Stimulated activated CD4-positive, alpha-beta T cell treated with anti-CD3 and anti-CD28 coated beads, TNF-alpha, amount 100 ng/mL, for 1 hour (primary cell): ENCODE data around the gene C19orf44.

Experiments
- DNase-seq, 3 donors: peaks; one replicate each; pipeline ENCODE4 v3.0.0-alpha.2; 2020; ENCODE audit warnings: low read depth in 3 of 3, low spot score in 1 of 3

C19orf44 gene

DNA sequence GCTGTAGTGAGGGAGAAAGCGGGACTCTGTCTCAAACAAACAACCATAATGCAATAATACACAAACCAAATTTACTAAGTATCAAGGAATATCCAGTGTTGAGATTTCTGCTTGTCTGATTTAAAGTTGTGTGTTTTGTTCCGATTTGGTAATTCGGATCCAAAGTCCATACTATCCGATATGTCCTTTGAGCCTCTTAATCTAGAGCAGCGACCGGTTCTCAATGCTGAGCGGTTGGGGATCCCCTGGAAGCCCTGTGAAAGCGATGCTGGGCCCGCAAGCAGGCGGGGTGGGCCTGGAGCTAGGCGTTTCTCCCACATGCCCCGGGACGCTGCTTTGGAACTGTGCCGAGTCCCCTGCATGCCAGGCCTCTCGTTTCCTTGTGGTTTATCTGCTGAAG is 20.2 kb downstream of the C19orf44 start:
- no peak for DNase-seq

DNA sequence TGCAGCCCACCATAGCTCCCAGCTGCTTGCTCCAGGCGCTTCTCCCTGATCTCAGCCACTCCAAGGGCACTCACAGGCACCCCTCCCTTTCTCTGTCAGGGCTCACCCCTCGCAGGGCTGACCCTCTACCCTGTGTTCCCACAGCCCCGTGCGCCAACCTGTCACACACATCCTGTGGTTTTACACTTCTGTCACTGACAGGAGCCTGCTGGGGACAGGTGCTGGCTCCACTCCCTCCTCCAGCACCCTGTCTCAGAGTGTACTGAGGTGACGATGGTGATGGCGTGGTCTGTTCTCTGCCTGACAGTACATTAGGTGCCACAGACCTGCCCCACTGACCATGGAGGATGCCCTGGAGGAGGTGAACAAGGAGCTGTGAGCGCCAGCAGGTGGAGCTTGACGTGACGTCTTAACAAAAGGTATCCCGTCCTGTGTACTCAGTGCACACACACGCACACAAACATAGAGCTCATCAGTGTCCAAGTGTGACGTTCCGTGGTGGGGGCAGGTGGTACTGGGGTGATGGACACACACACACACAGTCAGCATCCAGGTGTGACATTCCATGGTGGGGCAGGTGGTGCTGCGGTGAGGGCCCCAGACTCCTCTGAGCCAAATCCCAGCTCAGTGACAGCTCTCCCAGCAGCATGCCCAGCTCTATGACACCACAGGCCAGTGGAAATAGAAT is 20.9 kb downstream of the C19orf44 start:
- no peak for DNase-seq

DNA sequence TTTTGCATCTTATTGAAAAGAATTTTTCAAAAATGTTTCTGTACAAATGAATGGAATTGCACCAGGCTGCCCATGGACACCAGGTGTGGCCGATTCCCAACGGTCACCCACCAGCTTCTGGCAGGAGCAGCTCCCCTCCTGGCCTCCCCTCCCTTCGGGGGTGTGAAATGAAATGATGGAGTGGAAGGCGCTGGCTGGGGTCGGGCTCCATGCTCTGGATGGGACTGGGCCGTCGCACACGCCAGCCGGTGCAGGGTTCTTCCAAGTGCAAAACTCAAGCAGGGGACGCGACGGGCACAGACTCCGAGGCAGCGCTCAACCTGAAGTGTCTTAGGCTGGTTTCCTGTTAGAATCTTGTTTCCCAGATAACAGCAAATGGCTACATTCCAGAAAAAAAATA is 21.9 kb downstream of the C19orf44 start:
- no peak for DNase-seq

DNA sequence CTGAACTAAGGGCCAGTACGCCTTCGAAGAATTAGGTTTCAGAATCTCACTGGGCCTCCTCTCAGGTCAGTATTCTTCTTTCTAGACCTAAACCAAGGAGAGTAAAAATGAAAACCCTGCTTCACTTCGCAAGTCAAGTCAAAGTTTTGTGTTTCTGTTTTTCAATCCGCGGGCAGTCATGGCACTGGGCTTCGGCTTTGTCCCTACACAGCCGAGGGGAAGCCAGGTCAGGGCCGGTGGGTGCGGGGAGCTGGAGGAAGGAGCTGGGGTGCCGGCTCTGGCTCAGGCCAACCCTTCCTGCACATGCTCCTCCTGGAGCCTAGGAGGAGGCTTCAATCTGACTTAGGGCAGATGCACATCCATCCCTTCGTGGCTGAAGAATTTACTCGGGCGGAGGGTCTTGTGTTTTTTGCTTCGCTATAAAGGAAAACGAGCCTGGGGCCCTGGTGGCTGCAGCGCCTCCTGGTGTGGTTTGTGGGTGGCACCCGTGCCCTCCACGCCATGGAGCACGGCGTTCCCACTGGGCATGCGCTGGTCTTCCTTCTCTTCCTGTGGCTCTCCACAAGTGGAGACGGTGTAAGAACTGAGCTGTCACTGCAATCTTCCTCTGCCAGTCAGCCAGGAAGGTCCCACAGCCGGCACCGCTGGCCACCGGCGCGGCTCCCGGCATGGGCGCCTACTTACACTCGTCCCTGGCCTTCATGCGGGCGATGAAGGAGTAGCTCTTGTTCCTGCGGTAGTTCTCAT is 22.5 kb downstream of the C19orf44 start:
- DNase-seq, result no peak

DNA sequence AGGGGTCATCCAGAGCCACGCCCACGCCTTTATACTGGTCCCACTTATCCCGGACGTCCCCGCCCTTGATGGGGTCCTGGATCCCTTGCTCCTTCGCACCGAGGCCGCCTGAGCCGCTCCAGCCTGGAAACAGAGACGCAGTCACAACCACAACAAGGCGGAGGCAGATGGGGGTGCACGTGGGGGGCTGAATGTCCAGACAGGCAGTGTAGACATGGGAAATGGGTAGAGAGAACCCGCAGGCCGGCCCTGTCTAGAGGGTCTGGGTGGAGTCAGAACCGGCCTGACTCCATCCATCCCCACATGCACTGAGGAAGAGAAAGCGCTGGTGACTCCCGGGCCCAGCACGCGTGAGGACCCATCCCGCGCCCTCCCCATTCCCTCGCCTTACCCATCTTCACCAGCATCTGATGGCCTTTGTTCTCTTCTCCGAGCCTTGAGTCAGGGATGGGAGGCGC is 23.1 kb downstream of the C19orf44 start:
- DNase-seq, result no peak

DNA sequence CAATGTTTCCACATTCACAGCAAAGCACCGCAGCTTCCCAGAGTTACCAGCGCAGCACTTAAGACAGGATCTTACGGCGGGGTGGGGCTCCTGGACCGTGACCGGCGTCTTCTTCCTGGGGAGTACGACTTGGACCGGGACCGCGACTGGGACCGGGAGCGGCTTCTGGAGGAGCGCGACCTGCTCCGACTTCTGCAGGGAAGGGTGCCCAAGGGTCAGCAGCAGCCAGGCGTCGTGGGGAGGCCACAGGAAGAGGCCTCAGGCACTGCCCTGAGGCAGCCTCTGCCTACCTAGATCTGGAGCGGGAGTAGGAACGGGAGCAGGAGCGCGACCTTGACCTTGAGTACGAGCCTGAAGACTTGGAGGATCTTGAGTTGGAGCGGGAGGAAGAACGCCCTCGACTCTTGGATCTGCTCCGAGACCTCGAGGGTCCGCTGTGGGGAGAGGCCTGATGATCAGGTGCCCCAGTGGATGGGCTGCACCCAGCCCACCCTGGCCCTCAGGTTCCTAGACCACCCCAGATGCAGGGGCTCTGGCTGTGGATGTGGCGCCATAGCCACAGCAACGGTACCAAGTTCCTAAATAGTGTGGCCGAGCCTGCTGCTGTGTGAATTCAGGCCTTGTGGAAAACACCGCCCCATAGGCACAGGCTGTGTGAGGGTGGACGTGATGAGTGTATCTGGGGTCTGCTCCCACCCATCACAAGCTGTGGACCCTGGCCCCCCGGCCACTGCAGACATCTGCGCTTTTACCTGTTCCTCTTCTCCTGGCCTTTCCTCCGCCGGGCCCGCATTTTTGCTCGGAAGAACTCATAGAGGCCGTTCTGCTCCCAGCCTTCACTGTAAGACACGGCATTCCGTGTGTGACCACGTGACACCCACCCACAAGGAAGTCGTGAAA is 24.1 kb downstream of the C19orf44 start:
- DNase-seq, result no peak

DNA sequence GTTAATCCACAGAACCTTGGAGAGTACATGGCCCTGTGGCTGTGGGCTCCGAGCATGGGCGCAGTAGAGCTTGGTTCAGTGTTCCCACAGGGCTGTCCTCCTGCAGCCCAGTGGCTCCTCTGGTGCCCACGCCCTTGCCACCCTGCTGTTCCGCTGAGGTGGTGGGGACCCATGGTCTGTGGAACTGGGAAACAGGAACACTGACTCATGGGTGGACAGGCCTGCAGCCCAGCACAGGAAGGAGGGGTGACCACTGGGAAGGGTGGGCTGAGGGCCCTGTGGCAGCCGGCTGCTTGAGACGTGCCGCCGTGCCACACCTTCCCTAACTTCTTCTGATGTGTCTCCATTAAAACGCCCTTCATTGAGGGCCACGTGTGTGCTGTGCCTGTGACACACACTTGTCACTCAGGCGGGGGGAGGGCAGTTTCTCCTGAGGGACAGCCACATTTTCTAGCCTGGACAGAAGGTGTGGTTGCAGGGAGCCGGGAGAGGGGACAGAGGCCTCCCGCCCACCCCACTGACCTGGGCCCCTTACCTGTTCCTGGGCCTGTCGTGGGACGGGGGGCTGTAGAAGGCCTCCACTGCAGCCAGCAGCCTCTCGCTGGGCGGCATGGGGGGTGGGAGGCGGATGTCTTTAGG is 24.9 kb downstream of the C19orf44 start:
- no peak for DNase-seq

DNA sequence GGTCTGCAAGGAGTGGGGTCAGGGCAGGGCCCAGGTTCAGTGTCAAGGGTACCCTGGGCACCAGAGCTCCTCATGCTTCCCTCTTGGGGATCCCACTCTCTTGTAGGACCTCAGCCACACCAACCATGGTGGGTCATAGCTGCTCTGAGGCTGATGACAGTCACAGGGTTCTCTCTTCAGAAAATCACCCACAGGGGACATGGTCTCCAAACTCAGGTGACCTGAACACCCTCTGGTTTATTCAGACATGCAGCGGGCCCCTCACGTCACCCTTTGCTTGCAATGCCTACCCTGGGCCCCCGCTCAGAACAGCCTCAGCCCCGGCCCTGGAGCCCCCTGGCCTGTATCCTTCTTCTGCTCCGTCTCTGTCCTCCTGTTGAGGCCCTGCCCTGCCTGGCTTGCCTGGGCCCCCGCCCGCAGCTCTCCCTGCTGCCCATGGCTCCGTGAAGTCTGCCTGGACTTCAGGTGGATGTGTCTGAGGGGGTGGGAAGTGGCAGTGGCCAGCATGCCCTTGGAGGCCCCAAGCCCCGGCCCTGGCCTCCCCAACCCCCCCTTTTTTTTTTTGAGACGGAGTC is 25.6 kb downstream of the C19orf44 start:
- DNase-seq, result no peak

DNA sequence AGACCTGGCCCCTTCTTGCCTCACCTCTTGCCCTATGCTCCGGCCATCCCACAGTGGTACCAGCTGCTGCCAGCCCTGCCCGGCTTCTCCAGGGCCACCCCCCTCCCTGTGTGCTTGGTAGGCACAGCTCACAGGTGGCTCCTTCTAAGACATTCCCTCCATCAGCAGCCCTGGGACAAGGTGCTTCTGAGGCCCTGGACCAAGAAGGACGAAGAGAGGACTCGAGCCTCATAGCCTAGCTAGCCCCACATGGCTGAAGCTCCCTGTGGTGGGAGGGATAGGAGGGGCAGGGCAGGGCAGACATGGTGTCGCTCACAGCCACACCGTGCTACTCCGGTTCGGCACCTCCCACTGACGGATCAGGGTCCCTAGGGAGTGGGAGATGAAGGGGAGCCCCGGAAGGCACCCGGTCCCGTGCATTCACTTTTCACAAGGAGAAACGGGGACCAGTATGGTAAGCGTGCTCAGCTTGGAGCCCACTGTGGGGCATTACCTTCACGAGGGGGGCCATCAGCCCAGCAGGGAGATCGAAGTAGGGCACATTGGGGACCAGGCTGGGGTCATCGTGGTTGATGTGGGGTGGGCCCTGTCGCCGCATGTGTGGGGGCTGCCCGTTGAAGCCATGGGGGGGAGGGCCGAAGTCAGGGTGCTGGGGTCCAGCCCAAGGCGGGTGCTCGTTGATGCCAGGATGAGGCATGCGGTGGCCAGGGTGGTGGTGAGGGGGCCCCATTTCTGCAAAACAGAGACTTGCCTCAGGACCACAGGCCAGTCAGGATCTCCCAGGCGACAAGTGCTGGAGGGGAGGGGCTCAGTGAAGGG is 26.6 kb downstream of the C19orf44 start:
- no peak for DNase-seq

DNA sequence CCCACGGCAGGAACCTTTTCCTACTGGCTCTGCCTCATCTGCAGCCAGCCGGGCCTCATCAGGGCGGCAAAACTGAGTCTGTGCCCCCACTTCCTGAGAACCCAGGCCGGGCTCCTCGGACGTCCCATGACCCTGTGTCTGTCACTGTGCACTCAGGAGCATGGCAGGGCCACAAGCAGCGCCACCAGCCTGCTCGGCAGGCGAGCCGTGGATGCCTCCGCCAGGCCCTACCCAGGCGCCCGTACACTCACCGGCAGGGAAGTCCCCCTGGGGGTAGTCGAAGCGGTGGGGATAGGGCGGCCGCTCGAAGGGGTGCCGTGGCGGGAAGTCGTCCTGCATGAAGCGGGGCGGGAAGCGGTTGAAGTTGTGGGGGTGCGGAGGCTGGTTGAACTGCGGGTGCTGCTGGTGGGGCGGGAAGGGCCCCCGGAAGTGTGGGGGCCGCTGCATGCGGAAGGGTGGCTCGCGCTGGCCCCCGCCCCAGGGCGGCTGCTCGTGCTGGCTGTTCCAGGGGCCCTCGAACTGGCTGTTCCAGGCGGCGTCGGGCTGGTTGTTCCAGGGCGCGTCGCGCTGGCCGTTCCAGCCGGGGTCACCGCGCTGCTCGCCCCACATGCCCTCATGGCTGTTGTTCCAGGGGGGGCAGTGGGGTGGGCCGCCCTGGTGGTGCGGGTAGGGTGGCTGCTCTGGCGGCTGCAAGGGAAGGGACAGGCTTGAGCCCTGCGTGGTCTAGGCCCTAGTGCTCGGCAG is 29.0 kb downstream of the C19orf44 start:
- DNase-seq, result no peak

DNA sequence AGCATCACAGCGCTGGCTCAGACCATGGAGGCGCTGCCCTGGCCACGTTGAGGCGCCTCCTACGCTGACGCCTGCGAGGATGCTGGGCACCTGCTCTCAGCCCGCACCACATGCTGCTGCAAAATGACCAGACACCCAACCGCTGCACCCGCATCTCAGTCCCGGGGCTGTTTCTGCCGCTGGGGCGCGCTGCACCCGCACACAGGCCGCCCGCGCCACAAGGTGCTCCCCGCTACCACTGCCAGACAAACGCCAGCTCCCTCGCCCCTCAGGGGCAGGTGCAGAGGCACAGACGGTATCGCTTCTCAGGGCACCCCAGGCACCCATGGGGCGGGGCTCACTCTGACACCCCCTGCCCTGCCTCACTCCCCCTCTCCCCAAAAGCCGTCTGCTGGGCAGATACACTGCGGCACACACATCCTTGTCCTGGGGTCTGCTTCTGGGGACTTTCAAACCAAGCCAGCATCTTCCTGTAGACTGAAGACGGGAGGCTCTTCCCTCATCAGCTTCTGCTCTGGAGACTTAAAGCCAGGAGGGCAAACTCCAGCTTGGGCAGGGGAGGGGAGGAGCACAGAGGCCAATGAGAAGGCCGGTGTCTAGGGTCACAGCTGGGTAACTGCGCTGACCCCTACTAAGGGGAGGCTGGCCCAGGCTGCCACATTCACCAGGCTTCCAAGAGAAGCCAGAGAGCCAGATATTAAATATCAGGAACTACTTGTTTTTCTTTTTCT is 29.7 kb downstream of the C19orf44 start:
- no peak for DNase-seq

DNA sequence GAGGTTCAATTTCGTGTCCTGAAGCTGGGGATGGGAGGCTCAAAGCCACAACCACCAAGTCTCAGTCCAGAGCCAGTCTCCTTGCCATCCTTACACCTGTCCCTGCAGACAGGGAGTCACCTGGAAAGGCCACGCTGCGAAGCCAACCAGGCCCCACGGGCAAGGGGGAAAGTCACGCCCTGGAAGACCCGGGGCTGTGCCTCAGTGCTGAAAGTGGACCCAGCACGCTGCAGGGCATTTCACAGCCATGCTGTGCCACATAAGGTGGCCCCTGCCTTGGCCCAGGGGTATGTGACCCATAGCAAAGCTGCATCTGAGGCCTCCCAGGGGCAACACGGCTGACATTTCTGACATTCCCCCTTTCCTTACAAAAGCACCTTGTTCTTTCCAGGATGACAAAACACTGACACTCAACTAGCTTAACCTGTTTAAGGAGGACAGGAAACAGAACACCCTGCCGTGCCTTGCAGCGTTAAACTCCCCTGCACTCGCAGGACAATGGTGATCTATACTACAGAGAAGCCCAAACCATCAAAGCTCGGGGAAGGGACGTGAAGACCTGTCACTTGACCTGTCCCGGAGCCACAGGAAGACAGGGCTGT is 31.2 kb downstream of the C19orf44 start:
- no peak for DNase-seq

DNA sequence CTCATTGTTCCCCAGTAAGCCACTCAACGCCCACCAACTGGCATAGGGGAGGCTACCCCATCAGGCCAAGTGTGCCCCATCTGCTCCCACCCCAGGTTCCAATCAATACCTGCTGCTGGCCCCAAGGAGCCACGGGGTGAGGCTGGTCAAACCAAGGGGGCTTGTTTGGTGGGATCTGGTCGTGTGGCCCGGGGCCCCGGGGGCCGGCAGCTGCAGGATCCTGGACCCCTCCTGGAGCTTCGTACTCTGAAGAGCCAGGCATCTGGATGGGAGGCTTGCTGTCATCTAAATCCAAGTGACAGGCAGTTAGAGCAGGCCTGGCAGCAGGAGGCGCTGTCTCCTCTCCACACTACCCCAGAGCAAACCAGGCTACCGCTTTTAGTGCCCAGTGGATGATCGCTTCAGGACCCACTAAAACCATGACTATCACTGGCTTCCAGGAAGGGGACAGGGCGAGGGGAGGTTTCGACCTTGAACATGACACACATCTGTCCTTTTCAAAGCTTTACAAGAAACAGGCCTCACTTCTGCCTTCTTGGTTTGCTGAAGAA is 31.9 kb downstream of the C19orf44 start:
- peak in 1 of 3 donors; percentile 24 for DNase-seq

DNA sequence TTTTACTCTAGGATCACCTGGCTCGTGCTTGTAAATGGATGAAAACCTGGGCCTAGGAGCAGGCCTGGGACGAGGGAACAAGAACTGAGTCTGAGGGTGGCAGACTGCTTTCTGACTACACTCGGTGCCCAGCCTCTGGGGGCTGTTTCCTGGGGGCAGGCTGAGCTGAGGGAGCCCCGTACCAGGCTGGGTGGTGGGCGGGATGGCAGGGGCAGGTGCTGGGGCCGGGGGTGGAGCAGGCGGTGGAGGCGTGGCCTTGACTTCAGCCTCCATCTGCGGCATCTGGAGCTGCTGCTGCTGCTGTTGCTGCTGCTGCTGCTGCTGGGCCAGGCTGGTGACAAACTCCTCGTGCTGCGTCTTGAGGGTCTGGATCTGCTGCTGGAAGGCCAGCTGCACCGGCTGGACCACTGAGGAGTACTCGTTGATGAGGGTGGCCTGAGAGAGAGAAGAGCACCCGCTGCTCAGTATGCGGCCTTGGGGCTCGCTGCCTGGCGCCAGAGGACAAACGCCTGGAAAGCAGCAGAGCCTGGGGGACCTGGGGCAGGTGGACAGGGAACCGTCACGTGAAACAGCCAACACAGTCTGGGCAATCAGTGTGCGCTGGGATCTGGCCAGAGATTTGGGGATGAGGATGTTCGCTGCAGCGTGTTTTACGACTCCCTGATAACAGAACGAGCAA is 33.4 kb downstream of the C19orf44 start:
- no peak for DNase-seq

DNA sequence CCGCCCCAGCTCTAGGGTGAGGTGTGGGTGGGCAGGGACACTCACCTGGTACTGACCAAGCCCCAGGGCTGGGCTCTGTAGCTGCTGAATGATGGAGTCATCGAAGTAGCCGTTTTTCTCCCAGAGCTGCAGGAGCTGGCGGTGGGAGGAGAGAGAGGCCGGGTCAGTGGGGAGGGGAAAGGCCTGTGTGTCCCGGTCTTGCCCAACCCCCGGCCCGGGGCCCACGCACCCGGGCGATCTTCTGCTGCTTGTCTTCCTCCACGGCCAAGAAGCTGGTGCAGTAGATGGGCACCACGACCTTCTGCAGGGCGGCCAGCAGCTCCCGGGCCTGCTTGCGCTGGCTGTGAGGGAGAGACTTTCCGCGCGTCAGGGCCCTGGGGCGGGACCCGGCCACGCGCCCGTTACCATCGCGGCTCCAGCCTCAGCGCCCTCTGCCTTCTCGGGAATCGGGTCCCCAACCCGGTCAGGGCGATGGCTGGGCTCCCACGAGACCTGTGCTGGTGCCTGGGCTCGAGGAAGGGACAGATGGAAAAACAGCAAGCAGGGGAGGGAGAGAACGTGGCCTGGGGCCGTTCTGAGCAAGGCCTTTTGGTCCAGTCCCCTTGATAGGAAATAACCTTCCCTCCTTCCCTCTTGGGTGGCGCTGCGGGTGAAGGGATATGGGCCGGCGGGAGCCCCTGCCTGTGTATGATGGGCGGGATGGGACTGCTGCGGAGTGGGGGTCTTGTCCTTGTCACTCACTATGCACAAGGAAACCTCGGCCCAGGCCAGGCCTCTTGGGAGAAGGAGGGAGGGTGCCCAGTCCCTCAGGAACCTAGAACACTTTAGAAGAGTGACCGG is 34.6 kb downstream of the C19orf44 start:
- DNase-seq, result no peak

DNA sequence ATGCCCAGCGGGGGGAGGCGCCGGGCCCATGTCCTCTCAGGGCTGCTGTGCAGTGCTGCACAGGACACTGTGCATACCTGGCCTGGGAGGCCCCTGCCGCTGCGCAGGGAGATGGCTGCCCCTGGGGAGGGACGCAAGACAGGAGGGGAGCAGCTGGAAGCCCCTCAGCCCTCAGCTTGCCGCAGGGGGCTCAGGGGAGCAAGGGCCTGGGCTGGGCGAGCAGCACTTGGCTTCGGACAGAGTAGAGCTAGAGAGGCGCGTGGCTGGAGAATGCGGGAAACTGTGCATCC is 35.1 kb downstream of the C19orf44 start:
- DNase-seq, result no peak
